NCI-H128 (cell line): Measurements from ENCODE around the gene PIK3C2B.

Experiments used
- DNase-seq: peaks from one replicate; lab custom pipeline; 2025; ENCODE audit not compliant: unreplicated experiment; lab: John Stamatoyannopoulos, UW

Gene PIK3C2B

DNA sequence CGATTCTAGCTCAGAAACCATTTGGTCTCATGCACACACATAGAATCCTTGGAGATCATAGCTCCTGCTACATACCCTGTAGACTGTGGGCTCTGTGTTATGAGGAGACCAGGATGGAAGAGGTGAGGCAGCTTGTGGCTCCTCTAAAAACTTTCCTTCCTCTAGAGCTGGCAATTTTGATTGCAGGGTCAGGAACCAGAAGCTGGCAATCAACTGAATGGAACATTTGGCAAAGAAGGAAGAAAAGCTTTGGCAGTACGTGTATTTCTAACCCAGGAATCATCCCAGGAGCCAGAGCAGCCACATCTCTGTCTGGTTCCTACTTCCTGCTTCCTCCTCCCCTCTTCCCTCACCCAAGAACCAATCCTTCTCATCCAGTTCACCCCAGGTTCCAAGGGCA is 15.7 kb downstream of the PIK3C2B start:
- DNase-seq: no peak

DNA sequence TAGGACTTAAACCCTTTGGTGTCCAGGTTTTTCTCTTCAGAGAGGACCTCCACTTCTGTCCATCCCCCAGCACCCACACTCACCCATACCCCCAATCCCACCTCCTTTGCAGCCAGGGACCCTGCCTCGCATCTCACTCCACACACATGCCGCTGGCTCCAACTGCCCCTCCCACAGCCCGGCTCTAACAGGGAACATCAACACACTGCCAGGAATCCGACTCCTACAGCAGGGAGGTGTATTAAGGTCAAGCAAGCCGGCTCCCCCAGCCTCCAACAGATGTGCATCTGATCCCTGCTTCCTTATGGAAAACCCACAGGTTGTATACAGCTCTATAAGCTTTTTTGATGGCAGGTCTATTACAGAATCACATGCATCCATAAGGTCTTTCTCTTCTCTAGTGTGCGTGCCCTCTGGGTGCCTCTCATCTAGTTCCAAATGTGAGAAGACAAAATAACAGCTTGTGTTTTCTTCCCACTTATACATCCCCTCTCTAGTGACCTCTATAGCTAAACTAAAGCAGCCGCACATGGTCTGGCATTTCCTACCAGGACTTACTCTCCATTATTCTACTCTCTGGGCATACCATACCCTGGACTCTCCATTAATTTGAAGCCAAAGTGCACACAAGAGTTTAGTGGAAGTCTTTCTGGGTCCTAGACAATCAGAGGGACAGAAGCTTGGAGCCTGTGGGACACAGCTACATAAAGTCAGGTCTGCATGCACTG is 16.3 kb downstream of the PIK3C2B start:
- DNase-seq: no peak

DNA sequence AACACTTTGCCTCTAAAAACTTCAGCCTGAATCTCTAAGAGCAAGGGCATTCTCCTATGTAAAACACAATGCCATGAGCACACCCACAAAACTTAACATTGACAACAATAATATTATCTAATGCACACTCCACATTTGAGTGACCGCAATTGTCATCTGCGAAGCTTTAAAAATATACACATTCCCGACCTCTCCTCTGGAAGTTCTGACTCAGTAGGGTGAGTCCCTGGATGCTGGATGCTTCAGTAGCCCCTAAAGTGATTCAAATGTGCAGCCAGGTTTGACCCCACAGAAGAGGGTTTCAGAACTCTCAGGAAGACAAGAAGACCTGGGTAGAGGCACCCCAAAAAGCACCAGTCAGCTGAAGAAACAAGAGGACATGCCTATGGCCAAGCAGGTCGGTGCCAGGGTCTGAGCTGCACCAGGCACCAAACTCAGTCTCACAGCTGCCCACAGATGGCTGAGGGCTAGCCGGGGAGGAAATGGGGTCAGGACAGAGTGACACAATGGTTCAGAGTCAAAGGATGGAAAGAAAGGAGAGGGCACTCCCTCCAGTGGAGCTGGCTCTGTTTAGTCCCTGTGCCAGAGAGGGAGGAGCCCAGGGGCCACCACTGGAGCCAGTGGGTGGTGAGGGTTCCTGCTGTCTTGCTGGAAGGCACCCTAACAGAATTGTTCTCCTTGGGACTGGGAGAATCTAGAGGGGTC is 17.4 kb downstream of the PIK3C2B start:
- DNase-seq: no peak

DNA sequence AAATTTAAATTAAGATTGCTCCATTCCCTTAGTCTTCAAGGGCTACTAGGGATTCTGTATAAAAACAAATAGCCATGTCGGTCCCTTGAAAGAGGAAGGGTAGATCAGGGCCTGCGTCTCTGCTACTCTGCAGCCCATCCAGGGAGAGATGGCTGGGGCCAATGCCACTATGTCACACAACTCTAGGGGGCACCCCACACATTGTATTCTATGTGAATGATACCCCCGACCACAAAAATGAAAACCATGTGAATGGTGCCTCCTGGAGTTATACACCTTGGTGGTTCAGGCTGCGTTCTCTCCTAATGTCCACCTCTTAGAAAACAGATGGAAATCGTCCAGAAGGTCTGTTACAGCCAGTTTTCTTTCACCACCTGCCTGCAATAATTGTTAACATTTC is 18.0 kb downstream of the PIK3C2B start:
- DNase-seq: no peak

DNA sequence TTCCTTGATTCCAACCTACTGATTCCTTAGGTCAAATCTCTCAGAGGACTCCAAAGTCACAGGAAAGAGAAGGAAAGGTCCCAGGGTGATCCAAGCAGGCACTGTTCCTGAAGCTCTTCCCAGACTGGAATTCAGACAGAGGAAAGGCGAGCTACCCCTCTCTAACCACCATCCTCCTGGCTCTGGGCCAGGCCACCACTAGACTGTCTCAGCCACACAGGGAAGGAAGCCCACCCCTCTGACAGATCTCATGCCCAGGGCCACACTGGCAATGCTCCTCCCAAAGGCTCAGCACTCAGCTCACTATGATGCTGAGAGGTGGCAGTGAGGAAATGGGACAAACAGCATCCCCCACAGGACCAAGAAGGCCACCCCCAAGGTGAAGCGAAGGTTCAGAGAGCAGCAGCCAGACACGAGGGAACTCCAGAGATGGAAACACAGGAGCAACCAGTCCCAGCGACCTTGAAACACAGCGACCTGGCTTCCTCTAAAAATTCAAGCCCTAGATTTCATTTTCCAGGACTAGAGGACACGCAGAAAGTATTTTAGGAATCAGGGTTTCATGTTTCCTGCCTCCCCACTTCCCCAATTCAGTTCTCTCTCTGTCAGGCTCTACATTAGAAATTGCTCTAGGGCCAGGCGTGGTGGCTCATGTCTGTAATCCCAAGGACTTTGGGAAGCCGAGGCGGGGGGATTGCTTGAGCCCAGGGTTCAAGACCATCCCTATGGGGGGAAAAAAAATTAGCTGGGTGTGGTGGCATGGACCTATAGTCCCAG is 18.8 kb downstream of the PIK3C2B start:
- no peak for DNase-seq

DNA sequence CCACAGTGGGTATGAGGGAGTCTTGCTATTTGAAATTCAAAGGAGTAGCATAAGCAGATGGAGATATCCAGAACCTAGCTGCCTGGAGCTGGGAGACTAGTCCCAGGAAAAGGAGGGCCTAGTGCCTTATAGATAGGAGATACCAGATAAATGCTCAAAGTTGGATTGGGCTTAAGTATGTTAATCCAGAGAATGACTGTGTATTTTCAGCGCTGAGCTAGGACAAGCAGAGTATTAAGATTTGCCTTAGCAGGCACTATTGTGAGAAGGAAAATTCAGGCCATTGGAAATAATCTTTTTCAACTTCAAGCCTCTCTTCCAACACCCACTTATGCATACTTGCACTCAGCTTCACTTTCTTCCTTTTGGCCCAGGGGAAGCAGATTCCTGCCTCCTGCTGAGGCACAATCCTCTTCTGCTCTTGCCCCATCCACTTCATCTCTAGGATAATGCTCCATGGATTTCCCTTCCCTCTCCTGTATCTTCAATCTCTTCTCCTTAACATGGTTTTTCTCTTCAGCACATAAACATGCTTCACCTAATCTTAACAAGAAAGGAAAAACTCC is 21.1 kb downstream of the PIK3C2B start:
- DNase-seq: no peak

DNA sequence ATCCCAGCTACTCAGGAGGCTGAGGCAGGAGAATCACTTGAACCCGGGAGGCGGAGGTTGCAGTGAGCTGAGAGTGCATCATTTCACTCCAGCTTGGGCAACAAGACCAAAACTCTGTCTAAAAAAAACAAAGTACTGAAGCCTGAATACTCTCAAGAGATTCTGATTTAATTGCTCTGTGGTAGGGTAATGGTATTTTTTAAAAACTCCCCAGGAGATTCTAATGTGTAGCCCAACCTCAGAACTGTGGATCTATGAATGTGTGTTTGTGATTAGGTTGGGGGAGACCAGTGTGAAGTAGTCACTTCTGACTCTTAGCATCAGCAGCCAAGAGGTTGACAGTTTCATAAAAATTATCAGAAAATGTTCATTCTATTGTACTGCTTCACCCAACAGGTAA is 21.9 kb downstream of the PIK3C2B start:
- DNase-seq: no peak

DNA sequence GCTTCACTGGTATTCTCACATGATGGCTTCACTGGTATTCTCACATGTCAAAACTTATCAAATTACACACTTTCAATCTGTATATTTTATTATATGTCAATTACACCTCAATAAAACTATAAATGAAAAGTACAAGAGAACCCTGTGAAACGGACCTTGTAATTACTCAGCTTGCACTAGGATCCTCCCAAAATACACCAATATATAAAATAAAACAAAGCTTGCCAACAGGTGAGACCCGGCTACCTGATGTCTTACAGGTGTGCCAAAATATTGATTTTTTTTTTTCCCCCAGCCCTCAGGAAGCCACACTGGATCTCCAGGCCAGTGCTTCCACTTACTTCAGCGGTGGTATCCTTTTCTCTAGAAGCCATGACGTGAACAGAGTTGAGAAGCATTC is 22.9 kb downstream of the PIK3C2B start:
- no peak for DNase-seq

DNA sequence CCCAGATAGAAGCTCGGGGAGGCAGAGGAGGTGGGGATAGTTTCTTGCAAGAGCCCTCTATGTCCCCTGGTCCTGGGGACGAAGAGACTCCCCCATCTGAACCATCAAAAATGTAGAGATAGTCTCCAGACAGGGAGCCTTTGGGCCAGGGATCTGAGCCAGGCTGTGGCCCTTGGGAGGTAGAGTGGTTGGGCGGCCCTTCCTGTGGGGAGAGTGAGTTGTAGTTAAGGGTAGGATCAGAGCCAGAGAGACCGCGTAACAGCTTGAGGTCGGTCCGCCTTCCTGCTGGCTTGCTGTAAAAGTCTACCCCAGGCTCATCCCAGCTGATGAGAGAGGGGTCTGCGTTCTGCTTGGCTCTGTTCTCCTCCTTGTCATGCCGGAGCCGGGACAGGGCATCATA is 25.3 kb downstream of the PIK3C2B start:
- DNase-seq: no peak

DNA sequence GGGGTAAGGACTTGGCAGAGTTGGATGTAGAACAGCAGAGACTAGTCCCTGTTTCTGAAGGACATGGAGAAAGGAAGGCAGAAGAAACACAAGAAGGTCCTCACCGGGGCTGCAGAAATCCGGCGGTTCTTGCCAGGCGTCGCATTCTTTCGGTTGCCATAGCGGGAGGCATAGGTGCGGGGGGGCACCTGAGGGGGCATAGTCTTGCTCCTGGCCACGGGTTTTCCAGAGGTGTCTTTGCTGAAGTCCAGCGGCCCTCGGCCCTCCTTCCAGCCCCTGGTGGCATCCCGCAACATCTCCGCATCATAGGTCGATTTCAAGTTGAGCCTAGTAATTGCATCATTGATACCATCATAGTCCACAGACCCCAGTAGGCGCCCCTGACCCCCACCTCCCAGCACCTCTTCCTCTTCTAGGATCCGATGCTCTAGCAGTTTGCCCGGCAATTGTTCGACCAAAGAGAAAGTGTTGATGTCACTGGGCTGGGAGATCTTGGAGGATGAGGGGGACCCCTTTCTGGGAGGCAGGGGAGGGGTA is 25.8 kb downstream of the PIK3C2B start:
- no peak for DNase-seq

DNA sequence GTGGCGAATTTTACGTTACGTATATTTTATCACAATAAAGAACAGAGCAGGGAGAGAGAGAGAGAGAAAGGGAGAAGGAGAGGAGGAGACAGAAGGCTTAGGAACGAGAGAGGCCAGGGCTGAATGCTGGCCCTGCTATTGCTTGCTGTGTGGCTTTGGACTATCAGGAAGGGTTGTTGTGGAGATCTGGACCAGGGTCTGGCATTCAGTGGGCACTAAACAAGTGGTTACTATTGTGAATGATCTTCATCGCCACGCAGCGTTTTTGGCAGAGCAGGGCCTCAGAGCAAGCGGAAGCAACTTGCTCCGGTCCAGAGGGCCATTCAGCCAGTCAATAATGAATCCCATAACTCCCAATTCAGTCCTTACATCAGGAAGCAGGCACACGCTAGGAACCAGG is 26.4 kb downstream of the PIK3C2B start:
- DNase-seq: no peak

DNA sequence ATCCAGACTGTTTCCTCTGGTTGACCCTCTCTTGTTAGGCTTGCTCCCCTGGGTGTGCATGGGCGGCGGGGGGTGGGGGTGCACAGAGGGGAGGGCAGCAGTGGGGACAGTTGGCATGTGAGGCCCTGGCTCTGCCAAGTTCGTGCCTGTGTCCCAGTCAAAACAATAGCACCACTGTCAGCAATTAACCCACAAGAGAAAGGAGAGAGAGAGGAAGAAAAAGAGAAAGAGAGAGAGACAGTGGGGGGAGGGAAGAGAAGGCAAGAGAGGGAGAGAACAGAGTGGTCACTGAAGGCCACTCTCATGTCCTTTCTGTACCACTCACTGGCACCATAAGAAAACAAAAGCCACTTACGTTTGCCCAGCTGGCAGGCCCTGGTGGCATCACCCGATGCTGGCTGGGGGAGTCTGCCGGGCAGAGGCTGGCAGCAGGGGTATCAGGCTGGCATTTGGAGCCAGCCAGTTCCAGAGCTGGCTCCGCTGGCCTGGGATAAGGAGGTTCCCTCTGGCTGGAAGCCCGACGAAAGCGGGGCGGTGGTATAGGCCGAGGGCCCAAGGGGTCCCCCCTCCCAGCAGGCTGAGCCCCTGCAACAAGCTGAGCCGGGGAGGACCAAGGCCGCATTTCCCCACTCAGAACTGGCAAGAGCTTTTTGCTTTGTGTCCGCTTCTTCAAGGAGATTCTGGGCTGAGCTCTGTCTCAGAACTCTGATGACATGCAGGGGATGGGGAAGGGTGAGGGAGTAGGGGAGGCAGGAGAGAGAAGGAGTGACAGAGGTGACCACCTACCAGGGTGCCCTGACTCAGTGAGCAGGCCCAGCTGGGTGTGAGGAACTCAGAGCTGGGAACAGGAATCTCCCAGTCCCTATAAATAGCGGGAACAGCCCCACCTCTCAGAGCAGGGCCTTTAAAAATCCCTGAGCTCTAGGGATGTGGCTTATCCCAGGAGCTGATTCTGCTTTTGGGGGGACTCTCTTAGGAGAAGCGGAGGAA is 27.9 kb downstream of the PIK3C2B start:
- DNase-seq: no peak

DNA sequence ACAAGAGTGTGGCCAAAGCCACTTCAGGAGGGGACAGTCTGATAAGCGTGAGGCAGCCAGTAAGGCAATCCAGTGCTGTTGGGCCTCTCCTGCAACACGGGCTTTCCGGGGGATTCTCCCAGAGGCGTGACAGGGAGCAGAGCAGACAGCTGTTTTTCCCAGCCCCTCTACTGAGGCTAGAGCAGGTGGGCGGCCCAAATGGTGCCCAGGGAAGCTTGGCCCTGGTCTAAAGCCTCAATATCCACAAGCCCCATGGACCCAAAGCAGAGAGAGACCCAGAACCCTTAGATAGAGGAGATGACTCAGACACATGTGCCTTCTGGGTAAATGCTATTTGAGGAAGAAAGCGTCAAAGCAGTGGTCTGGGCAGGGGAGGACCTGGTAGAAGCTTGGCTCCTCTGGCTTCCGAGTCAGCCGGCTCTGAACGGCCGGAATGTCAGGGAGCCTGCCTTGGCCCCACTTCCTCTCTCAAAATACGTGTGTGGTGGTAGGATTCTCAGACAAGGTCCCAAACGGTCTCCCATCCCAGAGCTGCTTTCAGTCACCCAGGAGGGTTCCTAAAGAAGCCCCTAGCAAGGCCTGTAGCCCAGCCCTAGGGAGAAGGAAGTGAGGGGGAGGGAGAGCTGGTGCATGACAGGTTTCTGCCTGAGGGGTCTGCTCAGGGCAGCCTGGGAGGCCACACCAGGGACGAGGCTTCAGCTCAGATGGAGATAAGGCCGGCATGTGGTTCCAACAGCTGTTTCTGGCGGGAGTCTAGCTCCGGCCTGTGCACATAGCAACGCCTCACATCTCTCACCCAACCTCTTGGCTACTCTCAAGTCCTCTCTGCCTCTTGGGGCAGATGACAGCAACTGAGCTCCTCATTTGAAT is 28.8 kb downstream of the PIK3C2B start:
- no peak for DNase-seq

DNA sequence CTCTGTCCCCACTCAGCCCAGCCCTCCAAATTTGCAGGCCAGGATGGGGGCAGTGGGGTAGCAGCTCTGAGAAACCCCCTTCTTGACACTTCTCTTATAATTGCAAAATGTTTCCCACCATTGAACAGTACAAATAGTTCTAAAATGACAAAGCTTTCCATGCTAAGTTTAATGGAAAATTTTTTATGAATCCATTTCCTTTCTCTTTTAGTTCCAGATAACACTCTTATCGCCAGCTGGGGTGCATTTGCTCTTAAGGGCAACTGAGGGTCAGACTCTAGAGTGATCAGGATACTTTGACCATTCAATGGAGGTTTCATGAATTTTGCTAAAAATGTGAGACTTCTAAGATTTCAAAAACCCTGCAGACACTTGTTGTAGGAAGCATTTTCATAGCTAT is 29.9 kb downstream of the PIK3C2B start:
- no peak for DNase-seq

DNA sequence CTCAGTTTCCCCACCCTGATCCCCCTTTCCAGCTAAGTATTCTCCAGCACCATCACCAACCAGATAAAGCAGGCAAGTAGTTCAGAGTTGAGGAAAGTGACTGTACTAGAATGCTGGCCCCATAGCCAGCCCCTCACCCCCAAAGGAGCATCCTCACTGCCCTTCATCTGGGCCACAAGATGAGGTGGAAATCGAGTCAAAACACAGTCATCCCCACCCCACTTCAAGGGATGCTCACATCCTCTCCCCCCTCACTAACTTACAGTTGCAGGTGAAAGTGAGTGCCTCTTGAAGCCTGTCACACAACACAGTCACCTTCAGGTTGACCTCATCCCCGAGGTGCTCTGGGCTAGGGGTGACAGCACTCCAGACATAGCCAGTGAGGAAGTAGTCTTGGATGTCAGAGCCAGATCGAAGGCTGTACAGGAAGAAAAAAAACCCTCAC is 30.4 kb downstream of the PIK3C2B start:
- no peak for DNase-seq

DNA sequence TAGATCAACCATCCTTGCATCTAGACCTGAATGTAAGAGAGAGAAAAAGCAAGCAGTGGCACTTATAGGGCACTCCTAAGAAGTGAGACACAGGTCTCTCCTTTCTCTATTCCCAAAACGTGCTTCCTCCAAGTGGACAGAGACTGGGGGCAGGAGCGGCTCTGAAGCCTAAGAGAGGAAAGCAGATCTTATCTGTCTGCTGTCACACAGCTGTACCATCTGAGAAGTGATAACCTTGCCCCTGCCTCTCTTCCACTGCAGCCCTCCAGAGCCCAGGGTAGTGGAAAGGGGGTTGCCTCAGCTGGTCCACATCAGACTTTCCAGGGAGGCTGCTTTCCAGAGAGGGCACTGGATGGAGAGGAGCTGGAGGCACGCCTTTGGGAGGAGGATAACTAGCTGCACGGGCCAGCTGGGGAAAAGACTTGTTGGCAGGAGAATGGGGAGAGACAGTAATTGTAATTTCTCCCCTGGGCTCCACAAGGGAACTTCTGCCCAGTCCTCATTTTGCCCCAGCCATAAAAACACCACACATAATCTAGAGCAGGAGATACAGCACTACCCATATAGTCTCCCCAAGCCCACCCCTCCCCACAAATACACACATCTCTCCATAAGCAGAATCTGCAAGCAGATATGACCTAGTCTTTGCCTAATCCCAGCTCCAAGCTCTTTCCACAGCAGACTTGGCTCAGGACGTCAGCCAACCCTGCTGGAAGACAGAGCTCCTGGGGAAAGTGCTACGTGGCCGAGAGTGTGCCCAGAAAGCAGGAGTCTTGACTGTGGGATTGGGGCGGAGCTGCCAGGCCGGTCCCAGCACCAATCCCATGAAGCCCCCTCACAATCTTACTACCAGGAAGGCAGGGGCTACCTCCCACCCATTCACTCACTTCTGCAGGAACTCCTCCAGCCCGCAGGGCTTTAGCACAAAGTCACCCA is 31.2 kb downstream of the PIK3C2B start:
- no peak for DNase-seq

DNA sequence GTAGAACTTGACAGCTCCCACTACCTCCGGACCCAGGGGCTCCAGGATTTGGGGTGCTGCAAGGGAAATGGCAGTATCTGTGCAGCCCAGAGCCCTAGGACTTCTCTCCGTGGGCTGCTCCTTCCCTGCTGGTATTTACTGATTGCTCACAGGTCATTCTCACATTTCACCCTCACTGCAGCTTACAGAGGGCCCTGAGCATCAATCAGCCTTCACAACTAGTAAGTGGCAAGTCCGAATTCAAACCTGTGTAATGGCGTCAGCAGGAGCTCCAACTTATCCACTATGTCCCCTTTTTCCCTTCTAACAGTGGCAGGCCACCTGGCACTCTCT is 32.4 kb downstream of the PIK3C2B start:
- DNase-seq: no peak
